SH-SY5Y (cell line): Measurements from ENCODE around the gene DIRAS1.

Experiments used
- GATA2 ChIP-seq: IDR thresholded peaks from 2 replicates; pipeline ENCODE4 v1.6.1; 2011; ENCODE audit warnings: mild to moderate bottlenecking, low read depth, low read length
- GATA3 ChIP-seq: IDR thresholded peaks from 2 replicates; pipeline ENCODE4 v1.6.1; 2011; ENCODE audit warnings: low read depth, mild to moderate bottlenecking, low read length, moderate library complexity

GRCh38 chr19:2693492-2694160, 27.5 kb downstream of the DIRAS1 start:
- TF ChIP-seq GATA2 (no peak), GATA3 (no peak)
